Activated CD4-positive, alpha-beta T cell treated with anti-CD3 and anti-CD28 coated beads, Interleukin-10, Interleukin-2, amounts not matched to agents 100 ng/mL and 50 ng/mL, durations not matched to agents 16 hours and 8 hours (primary cell): ENCODE data around the gene ATP6V0A1.
"Not testable (repeated sequence)": the region's sequence is repeated elsewhere in the genome, so short reads cannot be mapped to it uniquely, and the experiment has no call there.

Experiments used
- DNase-seq: peaks from one replicate; pipeline ENCODE4 v3.0.0-alpha.2; 2020

The ATP6V0A1 gene

DNA sequence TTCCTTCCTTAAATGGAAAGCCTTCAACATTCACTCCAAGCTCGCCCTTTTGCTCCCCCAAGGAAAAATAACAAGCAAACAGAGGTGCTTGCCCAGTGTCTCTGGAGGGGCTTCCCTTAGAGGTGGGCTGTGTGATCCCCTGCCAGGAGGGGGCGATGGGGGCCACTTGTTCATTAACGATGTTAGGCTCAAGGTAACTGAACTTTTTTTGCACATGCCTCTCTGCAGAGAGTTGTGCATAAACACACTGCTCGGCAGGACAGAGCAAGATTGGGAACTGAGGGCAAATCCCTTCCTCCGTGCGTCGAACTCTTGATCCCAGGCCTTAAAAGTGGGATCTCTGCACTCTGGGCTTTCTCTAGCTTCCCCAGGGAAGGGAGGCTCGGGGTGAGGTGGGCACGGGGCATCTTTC, 61.9 kb downstream of the ATP6V0A1 start:
- peak; percentile 32 for DNase-seq

GRCh38 chr17:42521036-42521435, 62.4 kb downstream of the ATP6V0A1 start:
- DNase-seq: peak; percentile 45

DNA sequence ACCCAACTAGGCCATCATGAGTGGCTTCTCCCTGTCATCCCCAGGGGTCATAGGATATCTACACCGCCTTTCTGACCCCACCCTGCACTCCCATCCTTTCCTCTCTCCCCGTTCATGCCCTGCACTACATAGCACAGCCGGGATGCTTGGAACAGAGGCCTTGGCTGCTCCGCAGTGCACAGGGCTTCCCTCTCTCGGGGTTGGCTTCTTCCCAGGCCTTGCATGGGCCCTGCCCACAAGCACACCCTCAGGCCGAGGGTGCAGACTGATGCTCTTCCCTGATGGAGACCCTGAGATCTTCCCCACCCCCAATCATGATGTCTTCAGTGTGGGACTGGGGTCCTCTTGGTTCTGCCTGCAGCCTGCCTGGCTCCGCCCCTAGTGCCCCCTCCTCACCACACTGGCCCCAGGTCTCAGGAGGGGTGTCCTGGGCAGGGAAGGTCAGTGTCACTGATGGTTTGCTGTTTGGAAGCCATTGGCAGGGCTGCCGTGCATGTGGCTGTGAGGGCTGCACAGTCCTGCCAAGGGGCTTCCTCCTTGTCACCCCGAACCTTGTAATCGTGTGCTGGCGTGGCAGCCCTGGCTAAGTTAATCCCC, 63.1 kb downstream of the ATP6V0A1 start:
- DNase-seq: no peak

DNA sequence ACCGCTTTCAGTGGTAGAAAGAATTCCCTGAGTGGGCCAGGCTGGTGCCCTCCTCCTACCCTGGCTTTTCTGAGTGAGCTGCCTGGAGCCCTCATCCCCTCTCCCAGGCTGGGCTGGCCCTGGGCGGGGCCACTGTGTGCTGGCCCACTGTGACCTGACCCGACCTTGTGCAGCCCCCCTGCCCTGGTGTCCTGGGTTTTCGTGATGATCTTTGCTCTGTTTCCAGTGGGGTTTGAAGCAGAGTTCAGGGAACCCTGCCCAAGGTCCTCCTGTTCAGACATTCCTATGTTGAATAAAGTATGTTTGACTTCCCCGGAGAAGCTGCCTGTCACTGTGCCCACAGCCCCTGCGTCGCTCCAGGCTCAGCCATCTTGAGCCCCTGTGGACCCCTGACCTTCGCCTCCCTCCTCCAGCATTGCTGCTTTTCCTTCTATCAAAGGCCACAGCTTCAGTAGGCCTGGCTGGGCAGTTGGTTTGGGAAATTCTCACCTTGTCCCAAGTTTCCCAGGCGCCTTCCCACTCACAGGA, 63.6 kb downstream of the ATP6V0A1 start:
- no peak for DNase-seq

DNA sequence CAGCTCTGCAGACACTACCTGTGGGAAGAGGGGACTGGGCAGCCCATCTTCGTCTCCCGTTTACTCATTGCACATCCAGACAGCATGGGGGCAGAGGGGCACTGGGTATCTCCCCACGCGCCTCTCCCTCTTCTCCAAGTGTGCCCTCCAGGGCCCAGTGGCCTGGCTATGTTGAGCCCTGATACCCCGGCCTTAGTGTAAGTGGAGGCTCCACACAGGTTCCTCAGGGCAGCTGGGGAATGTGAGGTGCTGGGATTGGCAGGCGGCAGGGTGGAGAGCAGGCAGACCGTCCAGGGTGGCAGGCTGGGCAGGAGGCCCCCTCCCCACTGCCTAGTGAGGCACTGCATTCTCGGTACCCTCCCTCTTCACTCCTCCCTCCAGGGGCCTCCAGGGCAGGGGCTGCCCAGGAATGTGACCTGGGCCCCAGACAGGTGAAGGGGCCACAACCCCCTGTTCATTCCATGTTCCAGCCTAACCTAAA, 64.2 kb downstream of the ATP6V0A1 start:
- no peak for DNase-seq

DNA sequence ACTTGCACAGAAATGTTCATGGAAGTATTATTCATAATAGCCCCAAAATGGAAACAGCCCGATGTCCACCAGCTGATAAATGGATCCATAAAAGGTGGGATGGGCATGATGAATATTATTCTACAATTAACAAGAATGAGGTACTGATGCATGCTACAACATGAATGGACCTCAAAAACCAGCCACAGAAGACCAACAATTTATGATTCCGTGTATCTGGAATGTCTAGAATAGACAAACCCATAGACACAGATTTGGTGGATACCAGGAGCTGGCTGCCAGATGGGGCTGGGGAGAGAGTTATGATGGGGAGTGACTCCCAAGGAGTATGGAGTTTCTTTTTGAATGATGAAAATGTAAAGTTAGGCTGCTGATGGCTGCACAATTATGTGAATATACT, 66.5 kb downstream of the ATP6V0A1 start:
- no peak for DNase-seq

DNA sequence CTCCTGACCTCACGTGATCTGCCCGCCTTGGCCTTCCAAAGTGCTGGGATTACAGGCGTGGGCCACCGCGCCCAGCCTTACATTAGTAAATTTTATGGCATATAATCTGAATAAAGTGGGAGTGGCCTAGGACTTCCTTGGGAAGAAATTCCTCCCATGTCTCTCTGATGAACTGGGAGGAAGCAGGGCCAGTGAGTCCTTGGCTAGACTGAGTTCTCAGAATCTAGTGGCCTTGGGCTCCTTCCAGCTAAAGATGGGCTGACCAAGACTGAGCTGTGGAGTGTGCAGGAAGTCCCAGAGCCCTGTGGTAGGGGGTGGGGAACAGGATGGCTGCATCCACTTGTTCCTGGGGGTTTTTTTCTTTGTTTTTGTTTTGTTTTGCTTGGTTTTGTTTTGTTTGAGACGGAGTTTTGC, 67.4 kb downstream of the ATP6V0A1 start:
- DNase-seq: no peak

- DNase-seq: no peak
Measured at GRCh38 chr17:42527932-42528331, 69.3 kb downstream of the ATP6V0A1 start.

DNA sequence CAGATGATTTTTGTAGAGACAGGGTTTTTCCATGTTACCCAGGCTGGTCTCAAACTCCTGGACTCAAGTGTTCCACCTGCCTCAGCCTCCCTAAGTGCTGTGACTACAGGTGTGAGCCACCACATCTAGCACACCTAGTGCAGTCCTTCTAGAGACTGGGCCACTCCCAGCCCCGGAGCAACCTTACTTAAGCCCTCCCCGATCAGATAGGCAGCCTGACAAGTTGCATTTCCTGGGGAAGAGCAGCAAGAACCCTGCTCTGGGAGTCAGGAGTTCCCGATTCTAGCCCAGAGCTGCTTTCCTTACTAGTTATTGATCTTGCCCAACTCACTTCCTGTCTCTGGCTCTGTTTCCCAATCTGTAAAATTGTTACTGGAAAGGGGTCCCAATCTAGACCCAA, 70.4 kb downstream of the ATP6V0A1 start:
- DNase-seq: no peak

DNA sequence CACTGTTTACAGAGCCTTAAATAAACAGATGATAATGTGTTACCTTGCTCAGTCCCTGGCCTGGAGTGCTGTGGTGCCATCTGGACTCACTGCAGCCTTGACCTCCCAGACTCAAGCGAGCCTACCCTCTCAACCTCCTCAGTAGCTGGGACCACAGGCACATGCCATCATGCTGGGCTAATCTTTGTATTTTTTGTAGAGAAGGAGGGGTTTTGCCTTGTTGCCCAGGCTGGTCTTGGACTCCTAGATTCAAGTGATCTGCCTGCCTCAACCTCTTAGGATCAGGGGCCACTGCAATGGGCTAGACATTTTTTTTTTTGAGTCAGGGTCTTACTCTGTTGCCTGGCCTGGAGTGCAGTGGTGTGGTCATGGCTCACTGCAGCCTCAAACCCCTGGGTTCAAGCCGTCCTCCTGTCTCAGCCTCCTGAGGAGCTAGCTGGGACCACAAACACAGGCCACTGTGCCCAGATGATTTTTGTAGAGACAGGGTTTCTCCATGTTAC, 72.3 kb downstream of the ATP6V0A1 start:
- no peak for DNase-seq

DNA sequence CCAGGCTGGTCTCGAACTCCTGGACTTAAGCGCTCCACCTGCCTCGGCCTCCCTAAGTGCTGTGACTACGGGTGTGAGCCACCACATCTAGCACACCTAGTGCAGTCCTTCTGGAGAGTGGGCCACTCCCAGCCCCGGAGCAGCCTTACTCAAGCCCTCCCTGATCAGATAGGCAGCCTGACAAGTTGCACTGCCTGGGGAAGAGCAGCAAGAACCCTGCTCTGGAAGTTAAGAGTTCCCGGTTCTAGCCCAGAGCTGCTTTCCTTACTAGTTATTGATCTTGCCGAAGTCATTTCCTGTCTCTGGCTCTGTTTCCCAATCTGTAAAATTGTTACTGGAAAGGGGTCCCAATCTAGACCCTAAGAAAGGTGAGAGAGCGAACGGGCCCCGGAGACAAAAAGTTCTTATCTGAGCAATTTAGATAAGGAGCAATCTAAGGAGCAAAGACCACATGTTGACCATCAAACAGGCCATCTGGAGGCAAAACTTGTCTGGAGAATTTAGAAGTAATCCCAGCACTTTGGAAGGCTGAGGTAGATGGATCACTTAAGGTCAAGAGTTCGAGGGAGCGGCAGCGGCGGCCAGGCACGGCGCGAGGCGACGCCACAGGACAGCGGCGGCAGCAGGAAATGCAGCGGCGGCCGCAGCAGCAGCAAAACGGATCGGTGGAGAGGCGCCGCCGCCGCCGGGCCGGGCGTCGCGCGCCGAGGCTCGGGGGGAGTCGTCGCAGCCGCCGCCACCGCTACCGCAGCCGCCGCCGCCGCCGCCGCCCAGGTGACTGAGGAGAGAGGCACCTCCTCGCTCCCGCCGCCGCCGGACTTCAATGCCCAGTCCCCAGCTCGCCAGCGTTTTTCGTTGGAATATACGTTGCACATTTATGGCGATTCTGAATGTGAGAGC, 73.0 kb downstream of the ATP6V0A1 start:
- peak; percentile 57 for DNase-seq

DNA sequence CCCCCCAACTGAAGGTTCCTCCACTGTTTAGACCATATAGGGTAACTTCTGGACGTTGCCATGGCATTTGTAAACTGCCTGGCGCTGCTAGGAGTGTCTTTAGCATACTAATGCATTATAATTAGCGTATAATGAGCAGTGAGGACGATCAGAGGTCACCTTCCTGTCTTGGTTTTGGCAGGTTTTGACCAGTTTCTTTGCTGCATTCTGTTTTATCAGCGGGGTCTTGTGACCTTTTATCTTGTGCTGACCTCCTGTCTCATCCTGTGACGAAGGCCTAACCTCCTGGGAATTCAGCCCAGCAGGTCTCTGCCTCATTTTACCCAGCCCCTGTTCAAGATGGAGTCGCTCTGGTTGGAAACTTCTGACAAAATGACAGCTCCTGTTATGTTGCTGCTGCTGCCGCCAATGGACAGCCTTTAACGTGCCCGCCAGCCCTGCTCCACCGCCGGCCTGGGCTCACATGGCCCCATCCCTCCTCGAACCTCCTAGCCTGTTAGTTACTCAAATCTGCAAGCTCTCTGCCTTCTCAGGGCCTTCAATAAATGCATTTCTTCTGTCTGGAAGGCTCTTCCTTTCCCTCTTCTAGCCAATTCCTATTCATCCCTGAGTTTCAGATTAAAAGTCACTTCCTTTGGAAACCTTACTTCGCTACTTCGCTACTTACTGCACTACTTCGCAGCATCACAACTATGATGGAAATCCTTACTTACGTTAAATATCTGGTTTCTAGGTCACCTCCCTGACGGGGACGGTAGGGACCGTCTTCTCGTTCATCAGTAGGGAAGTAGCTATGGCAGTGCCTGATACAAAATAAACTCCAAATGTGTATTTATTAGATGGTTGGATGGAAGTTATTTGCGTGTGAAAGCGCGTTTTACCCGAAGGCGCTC, 76.7 kb downstream of the ATP6V0A1 start:
- no peak for DNase-seq

- peak; percentile 92 for DNase-seq
Measured at GRCh38 chr17:42536048-42536371, 77.3 kb downstream of the ATP6V0A1 start, which contains the start of gene NAGLU. Gene NAGLU (plus strand): TSS chr17:42536241. CDS start chr17:42536273, 32 bp downstream.

DNA sequence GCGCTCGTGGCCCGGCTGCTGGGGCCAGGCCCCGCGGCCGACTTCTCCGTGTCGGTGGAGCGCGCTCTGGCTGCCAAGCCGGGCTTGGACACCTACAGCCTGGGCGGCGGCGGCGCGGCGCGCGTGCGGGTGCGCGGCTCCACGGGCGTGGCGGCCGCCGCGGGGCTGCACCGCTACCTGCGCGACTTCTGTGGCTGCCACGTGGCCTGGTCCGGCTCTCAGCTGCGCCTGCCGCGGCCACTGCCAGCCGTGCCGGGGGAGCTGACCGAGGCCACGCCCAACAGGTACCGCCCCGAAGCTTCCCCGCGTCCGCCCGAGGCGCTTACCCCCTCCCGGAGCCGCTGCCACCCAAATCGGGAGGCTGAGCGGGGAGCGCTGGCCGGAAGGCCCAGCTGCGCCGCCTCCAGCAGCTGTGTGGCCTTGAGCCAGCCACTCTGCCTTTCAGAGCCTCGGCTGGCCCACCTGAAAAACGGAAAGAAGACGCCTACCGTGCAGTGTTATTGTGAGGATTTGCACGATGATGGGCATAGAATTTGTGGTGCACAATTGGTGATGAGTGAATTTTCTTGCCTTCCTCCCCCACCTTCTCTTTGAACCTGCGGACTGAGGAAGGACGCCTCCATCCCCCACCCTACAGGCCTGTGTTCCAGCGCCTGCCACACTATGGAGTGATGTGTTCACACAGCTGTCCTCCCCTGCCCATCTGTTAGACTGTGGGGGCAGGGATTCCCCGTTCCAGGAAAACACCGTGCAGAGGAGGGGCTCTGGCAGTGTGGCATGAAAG, 77.9 kb downstream of the ATP6V0A1 start:
- peak; percentile 85 for DNase-seq

- no peak for DNase-seq
Measured at GRCh38 chr17:42537156-42537805, 78.6 kb downstream of the ATP6V0A1 start.

GRCh38 chr17:42537826-42538451, 79.3 kb downstream of the ATP6V0A1 start:
- no peak for DNase-seq

DNA sequence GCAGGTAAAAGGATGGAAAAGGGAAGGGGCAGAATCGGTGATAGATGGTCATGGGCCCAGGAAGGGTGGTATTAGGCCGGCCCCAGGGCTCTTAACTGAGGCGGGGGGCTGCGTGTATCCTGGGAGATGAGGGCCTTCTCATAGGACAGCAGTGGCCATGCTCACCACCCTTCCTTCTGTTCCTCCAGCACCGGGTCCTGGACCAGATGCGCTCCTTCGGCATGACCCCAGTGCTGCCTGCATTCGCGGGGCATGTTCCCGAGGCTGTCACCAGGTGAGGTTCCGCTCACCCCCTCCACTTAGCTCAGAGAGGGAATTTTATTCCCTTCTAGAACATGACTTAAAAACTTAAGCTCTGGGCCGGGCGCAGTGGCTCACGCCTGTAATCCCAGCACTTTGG, 79.8 kb downstream of the ATP6V0A1 start:
- DNase-seq: no peak

DNA sequence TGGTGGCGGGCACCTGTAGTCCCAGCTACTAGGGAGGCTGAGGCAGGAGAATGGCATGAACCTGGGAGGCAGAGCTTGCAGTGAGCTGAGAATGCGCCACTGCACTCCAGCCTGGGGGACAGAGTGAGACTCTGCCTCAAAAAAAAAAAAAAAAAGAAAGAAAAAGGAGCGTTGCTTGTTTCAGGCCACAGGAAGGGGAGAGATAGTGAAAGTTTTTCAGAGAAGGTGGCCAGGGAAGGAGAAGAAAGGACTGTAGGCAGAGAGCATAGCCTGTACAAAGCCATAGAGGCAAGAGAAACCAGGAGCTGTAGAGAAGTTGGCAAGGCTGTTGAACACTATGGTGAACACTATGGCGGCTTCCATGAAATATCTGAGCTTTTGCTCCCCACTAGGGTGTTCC, 81.9 kb downstream of the ATP6V0A1 start:
- not testable (repeated sequence) for DNase-seq

DNA sequence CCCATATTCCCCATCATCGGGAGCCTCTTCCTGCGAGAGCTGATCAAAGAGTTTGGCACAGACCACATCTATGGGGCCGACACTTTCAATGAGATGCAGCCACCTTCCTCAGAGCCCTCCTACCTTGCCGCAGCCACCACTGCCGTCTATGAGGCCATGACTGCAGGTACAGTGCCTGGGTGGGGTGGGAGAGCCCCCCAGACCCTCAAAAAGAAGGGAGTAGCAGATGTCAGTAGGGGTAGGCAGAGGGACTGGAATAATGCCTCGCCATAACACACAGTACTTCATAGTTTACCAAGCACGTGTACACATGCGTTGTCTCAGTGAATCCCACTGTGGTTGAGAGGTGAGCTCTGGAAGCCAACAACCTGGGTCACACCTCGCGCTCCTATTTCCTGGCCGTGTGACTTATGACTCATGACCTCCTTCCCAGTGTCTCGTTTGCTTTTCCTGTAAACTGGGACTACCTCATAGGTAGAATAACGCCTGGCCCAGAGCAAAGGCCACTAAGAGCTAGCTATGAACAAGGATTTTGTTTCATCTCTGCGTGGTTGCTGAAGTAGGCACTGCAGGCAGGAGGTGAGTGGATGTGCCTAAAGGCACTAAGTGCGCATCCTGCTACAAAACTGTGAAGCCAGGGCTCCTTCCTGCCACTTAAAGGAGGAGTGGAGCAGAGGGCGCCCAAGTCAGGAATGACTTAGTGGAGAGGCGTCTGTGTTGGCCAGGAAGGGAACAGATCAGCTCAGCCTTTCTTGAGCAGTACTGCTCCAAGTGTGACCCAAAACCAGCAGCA, 82.6 kb downstream of the ATP6V0A1 start:
- DNase-seq: peak; percentile 61
